NCI-H2227 (cell line): ENCODE measurements around the gene PPP6R1.
"Not testable (repeated sequence)": the region's sequence is repeated elsewhere in the genome, so short reads cannot be mapped to it uniquely, and the experiment has no call there.

Source experiments
- DNase-seq: peaks from one replicate; lab custom pipeline; 2025; ENCODE audit not compliant: unreplicated experiment; lab: John Stamatoyannopoulos, UW

PPP6R1 gene

GRCh38 chr19:55224679-55225414 is 34.0 kb downstream of the PPP6R1 start:
- not testable (repeated sequence) for DNase-seq

DNA sequence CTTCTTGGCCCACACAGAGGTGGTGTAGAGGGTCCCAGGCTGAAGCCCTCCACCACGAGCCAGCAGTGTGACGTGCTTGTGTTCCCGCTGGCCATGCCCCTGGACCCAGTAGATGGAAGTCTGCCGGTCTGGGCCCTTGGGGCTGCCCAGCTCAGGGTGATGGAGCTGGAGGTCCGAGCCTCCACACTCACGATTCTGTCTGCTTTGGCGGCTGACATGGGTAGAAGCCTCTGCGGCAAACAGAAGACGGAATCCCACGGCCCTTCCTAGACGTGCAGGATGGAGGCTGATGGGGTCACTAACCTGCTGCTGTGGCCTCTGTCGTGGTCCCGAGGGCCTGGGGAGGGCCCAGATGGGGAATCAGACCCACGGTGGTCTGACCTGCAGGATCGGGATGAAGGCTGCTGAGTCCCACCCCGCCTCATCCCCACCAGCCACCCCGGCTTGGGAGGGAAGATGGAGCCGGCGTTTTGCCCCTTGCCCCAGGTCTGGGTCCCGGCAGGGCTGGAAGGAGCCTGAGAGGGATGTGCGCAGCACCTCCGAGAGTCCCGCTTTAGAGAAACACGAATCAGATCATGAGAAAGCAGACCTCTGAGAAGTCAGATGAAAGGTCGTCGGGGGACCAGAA is 34.7 kb downstream of the PPP6R1 start:
- DNase-seq = no peak

GRCh38 chr19:55223291-55224037 is 35.4 kb downstream of the PPP6R1 start:
- no peak for DNase-seq

GRCh38 chr19:55220525-55220924 is 38.3 kb downstream of the PPP6R1 start:
- no peak for DNase-seq

DNA sequence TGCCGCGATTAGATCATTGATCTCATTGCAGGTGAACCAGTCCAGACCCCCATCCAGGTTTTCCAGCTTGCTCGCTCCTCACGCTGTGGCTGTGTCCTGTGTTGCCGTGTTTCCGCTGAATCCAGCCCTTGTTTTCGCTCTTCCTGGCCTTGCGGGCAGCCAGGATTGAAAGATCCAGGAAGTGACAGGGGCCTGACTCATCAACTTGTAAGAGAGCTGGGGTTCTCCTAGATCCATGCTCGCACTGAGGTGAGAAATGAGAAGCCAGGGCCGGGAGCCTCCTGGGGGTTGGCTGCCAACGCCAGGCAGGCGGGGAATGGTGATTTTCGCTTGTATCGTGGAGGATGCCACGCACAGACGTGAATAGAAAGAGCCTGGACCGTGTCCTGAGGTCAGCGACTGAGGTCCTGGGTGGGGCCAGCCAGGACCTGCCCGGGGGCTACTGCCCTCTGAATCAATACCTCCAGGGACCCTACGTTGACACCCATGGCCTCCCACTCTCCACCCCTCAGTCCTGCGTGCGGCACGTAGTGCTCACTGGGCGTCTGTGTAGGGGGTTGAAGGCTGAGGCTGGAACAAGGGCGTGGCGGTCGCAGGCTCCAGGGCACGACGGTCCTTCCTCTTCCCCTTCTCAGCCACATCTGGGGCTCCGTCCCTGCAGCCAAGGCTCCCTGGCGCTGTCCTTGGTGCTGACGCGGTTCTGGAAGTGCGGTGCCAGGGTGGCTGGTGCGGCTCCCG is 42.2 kb downstream of the PPP6R1 start:
- peak; percentile 99 for DNase-seq

- DNase-seq = no peak
These were observed 45.3 kb downstream of the PPP6R1 start for GRCh38 chr19:55213547-55213946.

GRCh38 chr19:55212447-55212846 is 46.4 kb downstream of the PPP6R1 start:
- DNase-seq = no peak

DNA sequence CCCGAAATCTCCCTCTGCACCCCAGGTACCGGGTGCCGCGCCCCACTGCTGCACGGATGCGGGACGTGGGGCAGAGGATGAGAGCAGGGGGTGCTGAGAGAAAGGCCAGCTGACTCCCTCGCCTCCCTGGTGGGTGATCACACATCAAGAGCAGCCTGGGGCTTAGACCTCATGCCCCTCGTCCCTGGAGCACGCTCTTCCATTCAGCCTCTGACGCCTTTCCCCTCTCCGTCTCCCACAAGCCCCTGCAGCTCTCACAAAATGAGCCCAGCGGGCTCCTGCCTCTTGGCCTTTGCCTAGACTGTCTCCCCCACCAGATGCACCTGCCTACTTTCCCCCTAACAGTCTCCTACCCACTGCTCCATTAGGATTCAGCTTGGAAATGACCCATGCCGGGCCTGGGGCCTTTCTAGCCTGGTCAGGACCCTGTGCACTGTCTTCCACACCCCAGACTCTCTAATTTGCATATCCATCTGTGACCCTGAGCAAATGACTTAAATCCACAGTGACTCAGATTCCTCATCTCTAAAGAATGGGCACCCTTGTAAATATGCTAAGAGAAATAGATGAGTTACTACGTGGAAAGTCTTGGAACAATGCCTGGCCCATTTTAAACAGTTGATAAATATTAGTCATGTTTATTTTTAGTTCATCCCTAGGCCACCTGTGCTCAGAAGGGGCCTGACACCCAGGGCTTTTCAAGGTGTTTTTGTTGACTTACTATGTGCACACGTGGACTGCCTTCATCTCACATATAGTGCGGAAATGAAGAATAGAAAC is 48.9 kb downstream of the PPP6R1 start:
- DNase-seq = no peak

- DNase-seq = no peak
These were observed 49.7 kb downstream of the PPP6R1 start, which contains the start of gene PTPRH for GRCh38 chr19:55208880-55209692. TSS of gene PTPRH (minus strand) at chr19:55209501. CDS start at chr19:55209433, 68 bp downstream.

DNA sequence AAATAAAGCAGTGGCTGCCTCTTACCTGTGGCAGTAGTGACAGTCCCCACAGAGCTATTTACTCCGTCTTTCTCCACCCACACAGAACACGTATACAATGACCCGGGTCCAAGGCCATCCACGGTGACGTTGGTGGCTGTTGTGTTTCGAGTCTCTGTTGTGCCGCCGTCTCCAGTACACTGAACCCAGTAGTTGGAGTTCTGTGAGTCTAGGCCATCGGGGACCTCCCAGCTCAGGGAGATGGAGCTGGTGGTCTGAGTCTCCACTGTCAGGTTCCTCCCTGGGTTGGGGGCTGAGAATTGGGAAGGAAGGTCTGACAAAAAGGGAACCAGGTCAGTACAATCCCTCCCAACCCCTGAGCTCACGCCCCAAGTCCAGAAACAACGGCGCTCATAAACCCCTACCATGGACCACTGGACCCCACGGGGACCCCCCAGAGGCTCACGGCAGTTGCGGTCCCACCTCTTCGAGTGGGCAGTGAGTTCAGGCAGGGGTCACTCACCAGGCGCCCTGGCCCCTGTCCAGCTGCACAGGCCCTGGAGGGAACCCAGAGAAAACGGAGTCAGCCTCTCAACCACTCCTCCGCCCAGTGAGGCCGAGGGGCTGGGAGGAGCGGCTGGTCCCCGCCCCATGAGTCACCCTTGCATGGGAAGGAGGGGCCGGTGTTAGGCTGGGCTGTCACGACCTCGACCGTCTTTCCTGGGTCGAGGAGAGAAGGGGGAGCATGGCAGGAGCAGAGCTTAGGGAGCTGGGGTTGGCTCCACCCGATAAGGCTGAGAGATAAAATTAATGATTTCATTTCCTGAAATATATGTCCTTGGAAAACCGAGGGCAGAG is 51.9 kb downstream of the PPP6R1 start:
- peak; percentile 91 for DNase-seq

DNA sequence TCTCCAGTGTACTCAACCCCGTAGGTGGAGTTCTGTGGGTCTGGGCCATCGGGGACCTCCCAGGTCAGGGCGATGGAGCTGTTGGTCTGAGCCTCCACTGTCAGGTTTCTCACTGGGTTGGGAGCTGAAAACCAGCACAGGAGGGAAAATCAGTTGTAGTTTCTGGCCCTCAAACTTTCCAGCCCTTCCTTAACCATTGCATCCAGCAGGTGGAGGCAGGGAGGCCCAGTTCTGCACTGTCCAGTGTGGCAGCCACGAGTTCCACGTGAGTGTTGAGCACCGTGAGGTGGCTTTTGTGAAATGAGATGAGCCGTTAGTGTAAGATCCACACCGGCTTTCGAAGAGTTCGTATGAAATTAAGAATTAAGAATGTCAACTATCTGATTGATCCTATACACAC is 56.6 kb downstream of the PPP6R1 start:
- not testable (repeated sequence) for DNase-seq

GRCh38 chr19:55199620-55200204 is 59.1 kb downstream of the PPP6R1 start:
- DNase-seq = no peak

DNA sequence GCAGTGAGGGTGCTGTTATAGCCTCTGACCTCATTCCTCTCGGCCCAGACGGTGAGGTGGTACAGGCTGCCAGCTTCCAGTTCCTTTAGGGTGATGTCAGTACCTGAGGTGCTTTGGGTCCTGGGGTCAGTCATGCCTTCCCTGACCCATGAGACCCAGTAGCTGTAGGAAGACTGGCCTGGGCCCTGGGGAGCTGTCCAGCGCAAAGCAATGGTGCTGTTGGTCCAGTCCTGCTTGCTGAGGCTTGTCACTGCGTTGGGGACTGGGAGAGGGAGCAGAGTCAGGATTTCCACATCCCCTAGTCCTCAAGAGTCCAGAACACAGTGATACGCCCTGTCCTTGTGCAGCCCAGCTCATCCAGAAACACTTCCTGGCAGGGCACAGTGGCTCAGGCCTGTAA is 60.2 kb downstream of the PPP6R1 start:
- no peak for DNase-seq

DNA sequence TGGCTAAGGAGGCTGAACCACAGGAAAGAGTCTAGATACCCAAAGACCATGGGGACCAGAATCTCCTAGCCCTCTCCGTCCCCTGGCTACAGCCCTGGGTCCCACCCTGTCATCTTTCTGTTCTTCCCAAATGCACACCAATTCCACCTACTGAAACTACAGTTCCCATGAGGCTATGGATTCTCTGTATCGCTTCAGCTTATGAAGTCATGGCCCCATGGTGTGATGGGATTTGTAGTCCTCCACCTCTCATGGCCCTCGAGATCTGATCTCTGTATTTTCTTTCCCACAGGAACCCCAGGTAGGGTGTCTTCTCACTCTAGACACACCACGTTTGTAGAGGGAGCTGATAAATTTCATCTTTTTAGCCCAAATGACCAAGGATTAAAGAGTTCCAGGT is 61.3 kb downstream of the PPP6R1 start:
- peak; percentile 73 for DNase-seq

DNA sequence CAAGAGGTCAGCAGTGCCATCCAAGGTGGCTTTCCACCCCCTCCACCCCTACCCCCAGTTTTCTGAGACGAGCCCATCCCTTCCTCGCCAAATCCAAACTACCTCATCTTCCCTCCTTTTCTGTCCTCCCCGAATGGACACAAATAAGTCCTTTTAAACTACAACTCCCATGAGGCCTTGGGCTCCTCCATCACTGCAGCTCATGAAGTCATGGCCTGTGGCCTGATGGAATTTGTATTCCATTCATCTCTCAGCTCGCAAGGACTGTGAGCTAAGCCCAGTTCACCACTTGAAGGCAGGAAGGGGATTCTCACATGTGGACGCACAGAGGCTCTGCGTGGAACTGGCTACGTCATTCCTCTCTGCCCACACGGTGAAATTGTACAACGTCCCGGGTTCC is 62.0 kb downstream of the PPP6R1 start:
- DNase-seq = peak; percentile 49

DNA sequence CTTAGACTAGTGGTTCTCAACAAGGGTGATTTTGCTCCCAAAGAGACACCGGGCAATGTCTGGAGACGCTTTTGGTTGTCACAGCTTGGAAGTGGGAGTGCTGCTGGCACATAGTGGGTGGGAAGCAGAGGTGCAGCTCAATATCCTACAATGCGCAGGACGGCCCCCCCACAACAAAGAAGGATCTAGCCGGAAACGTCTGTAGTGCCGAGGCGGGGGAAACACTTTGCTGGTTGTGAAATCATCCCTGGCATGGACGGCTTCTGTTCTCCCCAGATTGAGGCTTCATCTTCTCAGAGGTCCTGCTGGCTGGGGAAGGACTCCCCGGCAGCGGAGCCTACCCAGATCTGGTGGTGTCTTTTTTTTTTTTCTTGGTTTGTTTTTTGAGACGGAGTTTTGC is 65.3 kb downstream of the PPP6R1 start:
- no peak for DNase-seq

DNA sequence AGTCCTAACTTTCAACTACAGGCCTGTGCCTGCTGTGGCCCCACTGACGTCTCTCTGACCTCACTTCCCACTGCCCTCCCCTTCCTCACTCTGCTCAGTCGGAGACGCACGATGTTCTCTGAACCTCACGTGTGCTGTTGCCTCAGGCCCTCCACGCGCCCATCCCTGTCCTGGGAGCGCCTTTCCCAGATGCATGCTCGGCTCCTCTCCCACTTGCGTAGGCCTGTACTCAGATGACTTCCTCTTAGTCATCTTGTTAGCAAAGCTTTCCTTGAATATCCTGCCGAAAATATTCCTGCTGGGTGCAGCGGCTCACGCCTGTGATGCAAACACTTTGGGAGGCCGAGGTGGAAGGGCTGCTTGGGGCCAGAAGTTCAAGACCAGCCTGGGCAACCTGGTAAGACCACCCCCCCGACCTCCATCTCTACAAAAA is 69.4 kb downstream of the PPP6R1 start:
- DNase-seq = no peak

DNA sequence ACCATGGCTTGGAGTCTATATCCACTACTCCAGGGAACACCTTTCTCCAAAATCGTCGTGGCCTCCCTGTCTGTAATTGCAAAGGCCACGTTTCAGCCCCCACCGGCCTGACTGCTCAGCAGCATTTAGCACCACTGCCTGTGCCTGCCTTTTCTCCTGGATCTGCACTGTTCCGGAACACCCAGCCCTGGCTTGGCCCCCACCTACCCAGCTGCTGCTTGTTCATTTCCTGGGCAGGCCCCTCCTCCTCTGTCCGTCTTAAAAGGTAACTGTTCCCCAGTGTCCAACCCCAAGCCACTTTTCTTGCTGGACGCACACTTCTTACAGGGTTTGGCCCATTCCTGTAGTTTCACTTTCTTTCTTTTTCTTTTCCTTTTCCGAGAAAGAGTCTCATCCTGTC is 70.2 kb downstream of the PPP6R1 start:
- DNase-seq = no peak
